ENCODE results near the gene BRSK2.

BRSK2 gene

GRCh38 chr11:1352696-1353382 is 36.9 kb upstream of the BRSK2 start:
- no peak for TF ChIP-seq CTCF (IDR thresholded peaks at IDR 0.05)

GRCh38 chr11:1353383-1354124 is 36.2 kb upstream of the BRSK2 start:
- no peak for TF ChIP-seq CTCF (IDR thresholded peaks at IDR 0.05)

- no peak for TF ChIP-seq CTCF (IDR thresholded peaks at IDR 0.05)
Measured at GRCh38 chr11:1354125-1354938, 35.4 kb upstream of the BRSK2 start.

GRCh38 chr11:1356007-1356435 is 33.7 kb upstream of the BRSK2 start:
- no peak for TF ChIP-seq CTCF (IDR thresholded peaks at IDR 0.05)

- no peak for TF ChIP-seq CTCF (IDR thresholded peaks at IDR 0.05)
Measured at GRCh38 chr11:1356478-1356960, 33.2 kb upstream of the BRSK2 start.

- no peak for TF ChIP-seq CTCF (IDR thresholded peaks at IDR 0.05)
Measured at GRCh38 chr11:1358286-1358685, 31.4 kb upstream of the BRSK2 start.

- TF ChIP-seq CTCF (IDR thresholded peaks at IDR 0.05): no peak
Measured at GRCh38 chr11:1359556-1359955, 30.2 kb upstream of the BRSK2 start.
